GM18520 (cell line): Measurements from ENCODE around the gene UBE2R2.

Source experiments
- ATAC-seq: cut with Tn5 transposase; IDR thresholded peaks from one replicate; pipeline ENCODE4 v1.9.1; 2021; ENCODE audit not compliant: unreplicated experiment

UBE2R2 gene

DNA sequence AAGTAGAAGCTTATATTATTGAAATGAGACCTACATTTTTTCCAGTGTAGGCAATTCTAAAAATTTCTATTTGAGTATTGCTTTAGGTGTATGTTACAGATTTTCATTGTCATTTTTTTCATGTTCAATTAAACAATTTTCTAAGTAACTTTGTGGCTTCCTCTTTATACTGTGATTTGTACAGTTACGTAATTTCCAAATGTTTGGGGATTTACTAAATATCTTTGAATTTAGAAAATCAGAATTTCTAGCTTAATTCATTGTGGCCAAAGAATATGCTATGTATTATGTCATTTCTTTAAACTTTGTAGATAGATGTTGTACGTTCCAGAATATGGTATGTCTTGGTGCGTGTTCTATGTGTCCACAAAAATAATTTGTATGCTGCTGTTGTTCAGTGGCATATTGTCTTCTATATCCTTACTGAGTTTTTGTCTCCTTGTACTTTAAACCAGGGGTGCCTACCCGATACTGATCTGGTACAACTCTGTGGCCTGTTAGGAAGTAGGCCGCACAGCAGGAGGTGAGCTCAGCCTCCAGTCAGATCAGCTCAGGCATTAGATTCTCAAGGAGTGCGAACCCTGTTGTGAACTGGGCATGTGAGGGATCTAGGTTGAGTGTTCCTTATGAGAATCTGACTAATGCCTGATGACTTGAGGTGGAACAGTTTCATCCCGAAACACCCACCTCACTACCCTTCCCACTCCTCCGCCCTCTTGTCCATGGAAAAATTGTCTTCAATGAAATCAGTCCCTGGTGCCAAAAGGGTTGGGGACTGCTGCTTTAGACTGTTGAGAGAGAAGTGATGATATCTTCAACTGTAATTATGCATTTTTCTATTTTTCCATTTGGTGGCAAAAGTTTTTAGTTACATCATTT lies 63.5 kb downstream of the UBE2R2 start:
- no peak for ATAC-seq

DNA sequence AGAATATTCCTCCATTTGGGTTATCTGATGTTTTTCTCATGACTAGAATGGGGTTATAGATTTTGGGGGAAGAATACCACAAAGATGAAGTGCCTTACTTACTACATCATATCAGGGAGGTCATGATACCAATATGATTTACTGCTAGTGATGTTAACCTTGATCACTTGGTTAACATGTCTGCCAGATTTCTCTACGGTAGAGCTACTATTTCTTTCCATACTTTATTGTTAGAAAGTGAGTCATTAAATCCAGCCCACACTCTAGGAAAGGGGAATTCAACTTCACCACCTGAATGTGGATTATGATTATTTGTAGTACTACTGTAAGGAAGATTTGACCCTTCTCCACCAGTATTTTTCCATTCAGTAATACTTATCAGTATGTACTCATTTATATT lies 64.7 kb downstream of the UBE2R2 start:
- no peak for ATAC-seq

DNA sequence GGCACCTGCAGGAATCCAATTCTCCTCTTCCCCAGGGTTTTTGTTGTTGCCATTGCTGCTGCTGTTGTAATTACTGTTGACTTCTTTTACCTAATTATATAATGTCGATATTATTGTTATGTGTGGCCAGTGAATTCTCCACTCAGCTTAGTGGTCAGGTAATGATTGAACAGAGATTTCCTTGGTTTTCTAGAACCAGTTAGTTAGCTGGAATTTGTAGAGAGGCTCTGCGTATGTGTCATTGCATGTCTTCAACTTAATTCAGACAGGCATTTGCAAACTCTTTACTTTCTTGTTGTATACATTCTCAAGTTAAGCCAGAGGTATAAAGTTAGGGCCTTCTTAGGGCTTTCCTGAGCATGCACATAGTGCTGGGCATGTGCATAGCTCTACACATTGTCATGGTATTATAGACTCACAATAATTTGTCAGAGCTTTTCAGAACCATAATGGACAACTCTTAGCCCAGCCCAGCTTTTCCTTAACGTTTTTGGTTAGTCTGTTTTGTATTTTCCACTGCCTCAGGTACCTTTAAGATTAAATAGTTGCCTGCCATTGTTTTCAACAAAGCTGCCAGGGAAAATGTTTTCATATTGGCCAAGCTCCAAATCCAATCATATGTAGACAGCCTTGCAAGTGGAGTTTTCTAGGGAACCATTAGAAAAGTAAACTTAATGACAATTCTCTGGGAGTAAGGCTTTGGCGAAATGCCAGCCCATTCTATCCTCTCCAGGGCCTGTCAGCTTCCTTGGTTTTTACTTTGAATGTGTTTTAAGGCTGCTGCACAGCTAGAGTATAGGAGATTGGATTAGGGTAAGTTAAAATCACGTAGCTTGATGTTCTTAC lies 68.1 kb downstream of the UBE2R2 start:
- no peak for ATAC-seq

DNA sequence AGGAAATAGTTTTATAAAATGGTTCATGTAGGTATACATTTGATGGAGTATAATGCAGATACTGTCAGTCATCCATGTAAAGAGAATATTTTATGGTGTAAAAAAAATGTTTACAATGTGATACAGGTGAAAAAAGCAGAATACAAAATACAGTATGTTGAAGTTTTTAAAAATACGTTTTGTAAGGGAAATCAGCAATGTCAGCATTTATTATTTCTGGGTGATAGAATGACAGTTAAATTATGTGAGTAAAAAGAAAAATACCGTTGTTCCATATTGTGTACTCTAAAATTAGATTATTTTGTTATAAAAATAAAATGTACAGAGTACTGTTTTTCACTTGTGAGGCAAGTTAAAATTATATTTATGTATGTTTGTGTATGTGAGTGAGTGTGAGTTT lies 69.0 kb downstream of the UBE2R2 start:
- no peak for ATAC-seq

DNA sequence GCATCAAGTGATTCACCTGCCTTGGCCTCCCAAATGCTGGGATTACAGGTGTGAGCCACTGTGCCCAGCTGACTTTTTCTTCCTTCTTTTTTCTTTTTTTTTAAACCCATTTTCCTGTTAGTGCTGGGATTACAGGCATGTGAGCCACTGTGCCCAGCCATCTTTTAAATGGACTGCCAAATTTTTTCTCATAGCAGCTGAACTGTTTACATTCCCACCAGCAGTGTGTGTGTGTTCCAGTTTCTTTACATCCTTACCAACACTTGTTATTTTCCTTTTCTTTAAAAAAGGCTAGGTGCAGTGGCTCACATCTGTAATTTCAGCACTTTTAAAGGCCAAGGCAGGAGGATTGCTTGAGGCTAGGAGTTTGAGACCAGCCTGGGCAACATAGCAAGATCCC lies 76.9 kb downstream of the UBE2R2 start:
- ATAC-seq = no peak

DNA sequence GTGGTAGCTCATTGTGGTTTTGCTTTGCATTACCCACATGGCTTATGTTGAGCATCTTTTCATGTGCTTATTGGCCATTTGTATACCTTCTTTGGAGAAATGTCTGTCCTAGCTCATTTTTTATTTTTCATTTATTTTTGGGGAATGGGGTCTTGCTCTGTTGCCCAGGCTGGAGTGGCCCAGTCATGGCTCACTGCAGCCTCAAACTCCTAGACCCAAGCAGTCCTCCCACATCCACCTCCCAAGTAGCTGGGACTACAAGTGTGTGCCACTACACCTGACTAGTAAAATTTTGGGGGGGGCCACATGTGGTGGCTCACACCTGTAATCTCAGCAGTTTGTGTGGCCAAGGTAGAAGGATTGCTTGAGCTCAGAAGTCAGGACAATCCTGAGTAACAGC lies 77.4 kb downstream of the UBE2R2 start:
- no peak for ATAC-seq

DNA sequence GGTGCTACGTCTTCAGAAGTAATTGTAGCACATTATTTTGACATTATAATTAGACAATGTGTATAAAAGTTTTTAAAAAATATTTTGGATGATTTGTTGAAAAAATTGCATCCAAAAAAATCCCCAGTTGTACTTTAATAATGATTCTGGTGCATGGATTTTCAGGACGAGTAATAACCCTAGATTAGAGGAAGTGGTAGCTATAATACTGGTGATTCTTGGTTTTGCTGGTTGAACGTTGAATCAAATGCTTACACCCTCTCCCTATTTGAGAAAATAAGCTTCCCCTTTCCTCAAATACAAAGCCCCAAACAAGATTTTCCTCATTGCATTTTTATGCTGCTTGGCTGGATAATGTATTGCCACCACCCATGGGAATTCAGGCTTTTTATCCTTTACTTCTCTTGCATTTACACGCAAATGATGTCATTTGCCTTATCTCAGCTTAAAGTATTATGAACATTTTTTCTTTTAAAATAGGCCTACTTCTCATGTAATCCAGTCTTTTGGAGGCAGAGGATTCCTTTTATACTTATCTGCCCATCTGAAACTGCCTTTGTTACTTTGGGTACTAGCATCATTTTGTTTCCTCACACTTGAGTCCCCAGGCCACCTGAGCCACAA lies 86.3 kb downstream of the UBE2R2 start:
- ATAC-seq = no peak

DNA sequence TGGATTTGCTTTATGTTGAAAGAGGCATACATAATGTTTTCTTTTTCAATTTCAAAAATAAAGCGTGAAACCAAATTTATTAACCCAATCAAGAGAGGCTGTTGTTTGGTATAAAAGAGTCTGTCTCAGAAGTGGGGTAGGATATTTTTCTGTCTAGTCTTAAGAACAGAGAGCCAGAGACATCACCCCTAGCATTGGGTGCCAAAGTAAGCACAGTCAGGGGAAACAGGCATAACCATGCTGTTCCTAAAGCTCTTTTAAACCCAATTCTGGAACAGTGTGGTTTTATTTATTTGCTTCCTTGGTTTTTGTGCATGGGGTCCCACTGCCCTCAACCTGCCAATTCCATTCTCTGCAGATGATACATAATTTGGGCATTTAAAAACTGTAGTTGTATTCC lies 88.2 kb downstream of the UBE2R2 start:
- no peak for ATAC-seq

DNA sequence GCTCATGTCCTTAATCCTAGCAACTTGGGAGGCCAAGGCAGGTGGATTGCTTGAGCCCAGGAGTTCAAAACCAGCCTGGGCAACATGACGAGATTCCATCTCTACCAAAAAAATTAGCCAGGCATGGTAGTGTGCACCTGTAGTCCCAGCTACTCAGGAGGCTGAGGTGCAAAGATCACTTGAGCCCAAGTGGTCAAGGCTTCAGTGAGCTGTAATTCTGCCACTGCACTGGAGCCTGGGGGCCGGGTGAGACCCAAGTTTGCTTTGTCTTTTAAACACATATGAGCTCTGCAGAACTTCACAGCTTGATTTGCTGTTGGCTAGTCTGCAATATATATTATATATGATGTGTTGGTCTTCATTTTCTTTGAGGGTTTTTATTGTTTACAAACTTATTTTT lies 89.8 kb downstream of the UBE2R2 start:
- ATAC-seq = no peak

DNA sequence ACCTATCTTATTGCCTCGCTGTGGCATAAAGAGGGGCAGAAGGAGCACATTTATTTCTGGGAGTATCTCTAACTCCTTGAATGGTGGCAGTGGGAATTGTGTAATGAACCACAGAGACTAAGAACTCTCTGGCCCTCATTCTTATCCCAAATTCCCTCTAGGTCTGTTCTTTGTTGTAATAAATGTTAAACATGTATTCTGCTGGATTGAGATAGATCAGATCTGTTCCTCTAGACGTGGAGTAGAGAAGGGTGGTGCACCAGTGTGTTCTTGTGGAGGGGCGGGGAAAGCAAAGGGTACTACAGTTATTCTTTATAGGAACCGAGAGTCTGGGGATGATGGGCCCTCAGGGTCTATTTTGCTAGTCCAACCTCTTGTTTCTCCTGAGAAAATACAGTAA lies 90.4 kb downstream of the UBE2R2 start:
- ATAC-seq = no peak

DNA sequence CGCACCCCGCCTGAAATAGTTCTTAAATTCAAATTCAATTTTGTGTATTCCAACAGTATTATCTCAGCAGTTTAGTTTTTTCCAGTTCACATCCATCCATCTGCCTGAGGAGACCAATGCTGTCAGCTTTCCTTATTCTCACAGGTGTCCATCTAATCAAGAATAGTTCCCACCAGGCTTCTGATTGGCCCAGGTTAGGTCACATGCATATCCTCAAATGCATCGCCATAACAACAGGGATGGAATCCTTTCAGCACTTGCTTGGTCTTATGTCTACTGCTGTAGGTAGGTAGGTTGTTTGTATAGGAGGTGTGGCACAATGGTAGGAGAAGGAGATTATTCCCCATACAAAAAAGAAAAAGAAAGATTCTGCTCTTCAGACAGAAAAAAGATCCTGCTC lies 91.2 kb downstream of the UBE2R2 start:
- ATAC-seq = no peak

DNA sequence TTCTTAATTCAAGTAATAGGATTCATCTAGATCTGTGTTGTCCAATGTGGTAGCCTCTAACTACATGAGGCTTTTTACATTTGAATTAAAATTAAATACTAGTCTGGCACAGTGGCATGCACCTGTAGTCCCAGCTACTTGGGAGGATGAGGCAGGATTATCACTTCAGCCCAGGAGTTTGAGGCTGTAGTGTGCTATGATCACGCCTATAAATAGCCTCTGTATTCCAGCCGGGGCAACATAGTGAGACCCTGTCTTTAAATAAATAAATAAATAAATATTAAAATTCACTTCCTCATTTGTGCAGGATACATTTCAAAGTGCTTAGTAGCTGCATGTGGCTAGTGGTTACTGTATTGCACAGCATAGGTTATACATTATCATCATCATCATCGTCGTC lies 91.8 kb downstream of the UBE2R2 start:
- no peak for ATAC-seq

DNA sequence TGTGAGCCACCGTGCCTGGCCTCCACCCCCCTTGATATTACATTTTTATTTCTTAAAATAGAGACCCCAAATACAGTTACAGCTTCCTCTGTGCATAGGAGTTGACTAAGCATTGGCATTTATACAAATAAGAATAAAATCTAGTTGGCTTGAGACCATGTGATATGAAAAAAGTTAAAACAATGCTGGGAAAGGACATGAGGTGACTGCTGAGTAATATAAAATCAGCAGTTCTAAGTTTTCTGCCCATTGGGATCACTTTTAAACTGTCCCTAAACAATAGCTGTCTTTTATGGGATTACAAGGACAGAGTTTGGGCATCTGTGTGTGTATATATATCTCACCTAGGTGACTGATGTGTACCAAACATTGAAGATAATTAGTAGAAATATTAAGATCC lies 96.6 kb downstream of the UBE2R2 start:
- no peak for ATAC-seq

DNA sequence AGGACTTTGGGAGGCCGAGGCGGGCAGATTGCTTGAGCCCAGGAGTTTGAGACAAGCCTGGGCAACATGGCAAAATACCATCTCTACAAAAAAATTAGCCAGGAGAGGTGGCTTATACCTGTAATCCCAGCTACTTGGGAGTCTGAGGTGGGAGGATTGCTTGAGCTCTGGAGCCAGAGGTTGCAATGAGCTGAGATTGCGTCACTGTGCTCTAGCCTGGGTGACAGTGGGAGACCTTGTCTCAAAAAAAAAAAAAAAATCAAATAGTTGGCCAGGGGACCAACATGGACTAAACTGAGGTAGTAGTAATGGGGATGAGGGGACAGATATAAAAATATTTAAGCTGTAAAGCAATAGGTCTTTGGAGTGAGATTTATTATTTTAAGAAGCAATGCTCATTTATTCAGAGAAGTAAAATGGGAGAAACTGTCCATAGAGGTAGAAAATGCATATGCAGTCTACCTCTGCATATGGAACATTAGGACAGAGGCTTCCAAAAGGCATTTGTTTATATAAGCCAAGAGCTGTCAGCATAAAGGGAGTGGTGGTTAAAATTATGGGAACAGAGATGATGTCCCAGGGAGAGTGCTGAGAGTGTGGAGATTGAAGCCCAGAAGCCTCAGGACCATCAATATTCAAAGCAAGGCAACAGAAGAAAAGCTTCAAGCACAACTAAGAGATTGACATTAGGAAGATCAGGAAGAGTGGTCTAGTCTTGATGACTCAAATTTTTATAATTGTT lies 98.1 kb downstream of the UBE2R2 start:
- no peak for ATAC-seq

DNA sequence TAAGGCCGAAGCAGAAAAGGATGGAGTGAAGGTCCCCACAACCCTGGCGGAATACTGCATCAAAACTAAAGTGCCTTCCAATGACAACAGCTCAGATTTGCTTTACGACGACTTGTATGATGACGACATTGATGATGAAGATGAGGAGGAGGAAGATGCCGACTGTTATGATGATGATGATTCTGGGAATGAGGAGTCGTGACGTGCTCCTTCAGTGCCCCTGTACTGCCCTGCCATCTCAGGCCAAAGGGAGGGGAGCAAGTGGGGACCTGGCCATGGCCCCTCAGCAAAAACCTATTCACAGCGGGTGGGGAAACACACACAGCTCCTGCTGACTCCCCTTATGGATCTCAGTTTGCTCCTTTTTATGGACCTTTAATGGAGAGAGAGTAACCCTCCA lies 100.1 kb downstream of the UBE2R2 start:
- no peak for ATAC-seq

DNA sequence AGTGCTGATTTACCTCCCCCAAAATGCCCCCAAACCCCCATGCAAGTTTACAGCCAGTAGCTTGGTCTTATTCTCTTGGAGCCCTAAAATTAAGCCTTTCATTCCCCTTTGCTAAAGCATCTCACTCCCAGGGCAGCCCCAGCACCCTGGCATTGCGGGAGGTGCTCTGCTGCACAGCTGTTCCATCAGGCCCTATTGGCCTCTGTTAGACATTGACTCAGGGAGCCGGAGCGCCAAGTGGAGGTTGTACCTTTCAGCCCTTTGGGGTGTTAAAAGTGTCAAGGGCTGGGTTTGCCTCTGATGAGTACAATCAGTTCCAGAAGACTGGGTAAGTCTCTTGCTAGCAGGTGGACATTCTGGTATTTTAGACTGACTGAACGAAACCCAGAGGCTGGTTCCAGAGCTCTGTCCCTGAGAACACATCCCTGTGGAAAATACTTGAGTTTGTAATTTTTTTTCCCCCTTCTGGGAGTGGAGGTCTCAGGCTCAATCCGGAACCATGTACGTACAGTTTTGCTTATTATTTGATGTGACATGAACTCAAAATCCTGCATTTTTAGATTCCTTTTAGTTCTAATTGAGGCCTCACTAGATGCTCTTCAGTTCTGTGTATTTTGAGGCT lies 102.4 kb downstream of the UBE2R2 start:
- no peak for ATAC-seq

DNA sequence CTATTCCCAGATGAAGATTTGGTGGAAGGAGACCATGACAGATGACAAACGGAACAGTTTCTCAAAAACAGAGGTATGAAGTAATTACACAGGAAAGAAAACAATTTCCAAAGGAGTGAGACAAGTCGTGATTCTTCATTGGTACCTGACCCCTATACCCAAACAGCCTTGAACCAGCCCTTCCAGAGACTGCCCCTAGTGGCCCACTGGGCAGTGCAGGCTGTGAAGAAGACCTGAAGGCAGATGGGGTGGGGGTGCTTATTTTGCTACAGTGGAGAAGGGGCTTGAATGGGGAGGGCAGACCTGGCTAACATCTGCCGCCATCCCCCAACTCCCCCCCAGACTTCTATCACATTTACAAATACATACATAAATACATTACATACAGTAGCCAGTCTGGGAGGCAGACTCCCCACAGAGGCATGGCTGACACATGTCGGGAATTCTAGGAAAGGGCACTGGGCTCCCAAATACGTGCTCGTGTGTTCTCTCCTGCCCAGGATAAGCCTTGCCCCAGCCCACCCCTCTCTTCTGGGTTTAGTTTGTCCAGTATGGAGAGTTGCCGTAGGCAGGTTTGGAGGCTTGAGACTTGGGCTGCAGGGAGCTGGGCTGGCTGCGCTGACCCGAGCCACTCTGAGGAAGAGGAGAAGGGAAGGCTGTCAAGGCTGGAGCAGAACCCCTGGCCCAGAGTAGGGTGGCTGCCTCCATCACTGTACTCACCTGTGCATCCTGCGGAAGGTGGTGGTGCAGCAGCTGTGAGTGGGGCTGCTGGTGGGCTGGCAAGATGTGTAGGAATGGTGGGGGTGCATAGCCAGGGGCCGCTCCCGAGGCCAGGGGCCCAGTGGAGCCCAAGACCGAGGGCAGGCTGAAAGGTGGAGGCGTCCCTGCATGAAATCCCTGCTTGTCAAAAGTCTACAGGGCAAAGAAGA lies 105.3 kb downstream of the UBE2R2 start:
- ATAC-seq = no peak

DNA sequence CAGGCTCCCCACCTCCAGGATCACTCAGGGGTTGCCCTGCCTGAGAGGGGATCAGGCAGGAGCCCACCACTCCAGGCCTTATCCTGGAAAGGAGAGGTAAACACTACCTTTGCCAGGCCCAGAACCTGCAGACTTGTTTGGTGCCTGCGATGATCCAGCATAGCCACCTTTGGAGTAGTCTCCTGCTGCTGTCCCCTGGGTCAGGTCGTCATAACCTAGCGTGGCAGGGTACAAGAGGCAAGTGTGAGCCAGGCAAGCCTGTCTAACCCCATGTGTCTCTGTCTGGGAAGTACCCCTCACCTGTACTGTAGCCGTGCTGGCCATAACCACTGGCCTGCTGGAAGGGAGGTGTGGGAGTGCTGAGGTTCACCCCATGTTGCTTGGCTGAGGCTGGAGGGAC lies 106.1 kb downstream of the UBE2R2 start:
- ATAC-seq = no peak

DNA sequence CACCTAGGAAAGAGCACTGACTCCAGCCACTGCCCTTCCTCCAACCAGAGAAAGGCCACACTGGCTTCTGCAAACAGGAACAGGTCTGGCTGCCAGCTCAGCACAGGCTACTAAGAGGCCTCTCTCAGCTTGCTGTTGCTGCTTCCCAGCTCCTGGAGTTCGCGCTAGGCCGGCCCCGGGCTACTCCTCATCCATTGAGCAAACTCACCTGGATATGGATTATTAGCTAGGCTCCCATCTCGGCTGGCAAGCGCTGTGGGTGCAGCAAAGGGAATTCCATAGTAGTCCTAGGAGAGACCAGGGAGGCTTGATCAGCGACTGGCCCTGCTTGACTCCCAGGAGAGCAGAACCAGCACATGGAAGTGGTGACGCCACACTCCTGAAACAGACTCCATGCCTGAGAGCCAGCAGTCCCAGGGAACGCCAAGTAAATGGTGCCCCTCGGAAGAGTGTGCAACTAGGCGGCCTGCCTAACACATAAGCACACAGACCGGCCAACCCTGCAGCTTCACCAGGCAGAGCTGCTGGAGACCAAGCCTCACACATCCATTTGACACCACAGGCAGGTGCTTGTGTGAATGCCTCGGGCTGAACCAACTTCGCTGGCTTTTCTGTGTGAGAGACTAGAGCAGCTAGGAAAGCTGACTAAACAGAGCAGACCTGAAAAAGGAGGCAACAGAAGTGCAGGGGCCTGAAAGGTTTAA lies 107.2 kb downstream of the UBE2R2 start:
- no peak for ATAC-seq
